Cerebellar nuclear complex (tissue), 1 donor: ENCODE measurements around the gene PRM3.
A peak's percentile ranks its signal among the peaks of the same experiment; 100 is the strongest.

Experiments
- DNase-seq, 2 experiments: peaks; one replicate each; lab custom pipeline; 2025; lab: John Stamatoyannopoulos, UW

PRM3 gene

DNA sequence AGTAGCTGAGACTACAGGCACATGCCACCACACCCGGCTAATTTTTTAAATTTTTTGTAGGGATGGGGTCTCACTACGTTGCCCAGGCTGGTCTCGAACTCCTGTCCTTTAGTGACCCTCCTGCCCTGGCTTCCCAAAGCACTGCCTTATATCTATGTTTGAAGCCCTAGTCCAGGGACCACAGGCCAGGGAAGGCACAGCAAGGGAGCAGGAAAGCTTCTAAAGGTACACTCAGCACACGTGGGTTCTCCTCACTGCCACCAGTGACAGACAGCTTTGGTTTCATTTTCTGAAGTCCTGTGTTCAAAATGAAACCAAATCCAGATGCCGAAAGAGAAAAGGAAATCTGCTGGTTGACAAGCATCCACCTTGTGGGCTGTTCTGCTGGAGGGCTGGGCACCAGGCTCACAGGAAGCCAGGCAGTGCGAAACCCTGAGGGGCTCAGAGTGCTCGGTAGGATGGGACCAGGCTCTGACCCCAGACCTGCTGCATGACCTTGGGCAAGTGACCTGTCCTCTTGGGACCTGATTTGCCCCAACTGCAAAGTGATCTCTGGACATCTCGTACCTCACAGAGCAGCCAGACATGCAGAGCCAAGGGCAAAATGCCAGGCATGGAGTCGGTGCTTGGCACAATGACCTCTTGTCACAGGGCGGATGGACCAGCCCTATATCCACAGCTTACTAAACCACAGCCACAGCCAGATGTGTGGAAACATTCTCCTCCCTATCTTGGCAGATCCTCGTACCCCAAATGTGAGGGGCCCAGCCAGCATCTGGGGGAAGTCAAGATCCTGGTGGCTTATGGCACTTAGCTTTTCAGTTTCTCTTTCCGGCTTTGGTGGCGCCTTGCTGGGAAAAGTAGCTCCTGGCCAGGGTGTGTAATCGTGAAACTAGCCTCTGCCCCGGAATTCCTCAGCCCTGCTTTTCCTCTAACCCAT lies 14.6 kb downstream of the PRM3 start:
- DNase-seq, result no peak

DNA sequence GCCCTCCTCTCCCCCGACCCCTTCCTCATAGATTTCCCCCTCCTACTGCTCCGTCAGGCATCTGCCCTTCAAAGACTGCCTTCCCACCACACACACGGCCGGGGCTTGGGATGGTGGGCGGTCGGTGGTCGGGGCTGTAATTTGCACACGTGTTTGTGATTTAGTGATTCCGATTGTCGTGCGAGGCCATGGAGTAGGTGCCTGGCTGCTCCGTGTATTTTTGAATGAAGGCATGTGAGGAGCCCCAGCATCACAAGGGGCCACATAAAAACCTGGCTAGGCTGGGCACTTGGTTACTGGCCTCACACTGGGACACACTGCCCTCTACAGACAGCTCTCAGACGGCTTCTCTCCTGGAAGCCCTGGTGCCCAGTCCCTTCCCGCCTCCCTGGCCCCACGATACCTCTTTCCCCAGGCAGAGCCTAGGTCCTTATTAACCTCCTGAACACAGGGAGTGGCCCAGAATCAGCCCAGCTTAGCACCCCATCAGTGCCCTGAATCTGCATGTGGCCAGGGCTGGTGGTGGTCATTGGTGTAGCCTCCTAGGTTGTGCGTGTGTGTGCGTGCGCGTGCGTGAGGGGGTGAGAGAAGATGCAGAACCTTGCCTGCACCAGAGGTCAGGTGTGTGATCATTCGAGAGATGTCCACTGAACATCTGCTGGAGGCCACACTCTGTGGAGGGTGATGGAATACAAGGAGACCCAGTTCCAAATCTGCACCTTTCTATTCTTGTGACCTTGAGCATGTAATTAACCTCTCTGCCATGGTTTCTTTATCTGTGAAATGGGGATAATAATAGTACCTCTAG lies 16.1 kb downstream of the PRM3 start:
- DNase-seq, result peak in 1 of 2 experiments; percentile 35

DNA sequence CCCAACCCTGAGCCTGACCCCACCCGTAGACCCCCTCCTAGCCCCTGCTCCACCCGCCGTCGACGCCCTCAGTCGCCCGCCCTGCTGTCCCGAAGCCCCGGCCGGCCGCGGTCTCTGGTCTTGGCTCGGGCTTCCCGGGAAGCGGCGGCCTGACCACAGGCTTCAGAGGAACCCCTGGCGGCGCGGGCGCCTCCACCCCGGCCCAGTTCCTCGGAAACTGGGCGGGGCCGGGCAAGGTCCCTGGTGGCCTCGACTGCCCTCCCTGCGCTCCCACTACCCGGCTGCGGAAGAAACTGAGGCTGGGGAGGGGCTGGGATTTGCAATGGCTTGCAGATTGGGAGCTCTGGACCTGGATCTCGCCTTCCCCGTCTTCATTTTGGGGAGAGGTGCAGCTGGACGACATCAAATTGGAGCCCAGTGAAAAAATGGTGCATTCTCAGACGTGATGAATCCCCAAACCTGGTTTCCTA lies 16.7 kb downstream of the PRM3 start:
- DNase-seq, result no peak

DNA sequence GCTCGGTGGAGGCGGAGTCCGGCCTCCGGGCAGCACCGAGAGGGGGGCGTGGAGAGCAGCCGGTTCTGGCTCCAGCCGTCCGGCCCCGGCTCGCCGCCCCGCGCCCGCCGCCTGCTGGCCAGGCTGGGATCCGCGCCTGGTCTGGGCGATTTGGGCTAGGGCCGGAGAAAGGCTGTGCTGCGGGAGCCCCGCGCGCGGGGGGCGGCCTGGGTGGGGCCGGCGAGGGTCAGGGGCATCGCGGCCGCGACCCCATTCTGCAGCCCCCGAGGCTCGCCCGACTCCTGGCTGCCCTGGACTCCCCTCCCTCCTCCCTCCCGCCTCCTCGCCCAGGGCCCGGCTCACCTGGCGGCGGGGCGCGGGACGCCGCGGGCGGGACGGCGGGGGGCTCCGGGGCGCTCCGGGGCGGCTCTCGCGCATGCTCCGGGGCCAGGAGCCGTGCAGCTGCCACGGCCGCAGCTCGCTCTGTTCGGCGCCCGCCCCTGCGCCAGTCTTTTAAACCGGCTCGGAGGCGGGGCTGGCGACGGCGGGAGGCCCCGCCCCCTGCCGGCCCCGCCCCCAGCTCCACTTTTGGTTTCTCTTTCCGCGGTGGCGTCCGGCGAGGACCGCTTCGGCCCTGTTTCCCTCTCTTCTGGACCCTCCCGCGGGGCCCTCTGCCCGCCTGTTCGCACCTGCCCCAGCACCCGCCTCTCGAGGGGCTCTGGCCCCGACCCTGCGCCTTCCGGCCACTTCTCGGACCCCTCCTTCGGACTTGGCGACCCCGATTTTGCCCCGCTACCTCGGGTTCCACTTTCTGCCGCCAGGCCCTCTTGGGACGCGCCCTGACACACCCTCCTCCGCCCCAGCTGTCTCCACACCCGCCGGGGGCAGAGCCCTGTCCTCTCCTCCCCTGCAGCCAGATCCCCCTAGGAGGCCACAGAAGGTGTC lies 17.4 kb downstream of the PRM3 start, which contains the start of gene SOCS1:
Gene SOCS1 (minus strand): TSS at position 468 of the 924 bp plus-strand sequence. CDS start 726 bp downstream, outside the sequence.
- DNase-seq, result peak in 1 of 2 experiments; percentile 50

DNA sequence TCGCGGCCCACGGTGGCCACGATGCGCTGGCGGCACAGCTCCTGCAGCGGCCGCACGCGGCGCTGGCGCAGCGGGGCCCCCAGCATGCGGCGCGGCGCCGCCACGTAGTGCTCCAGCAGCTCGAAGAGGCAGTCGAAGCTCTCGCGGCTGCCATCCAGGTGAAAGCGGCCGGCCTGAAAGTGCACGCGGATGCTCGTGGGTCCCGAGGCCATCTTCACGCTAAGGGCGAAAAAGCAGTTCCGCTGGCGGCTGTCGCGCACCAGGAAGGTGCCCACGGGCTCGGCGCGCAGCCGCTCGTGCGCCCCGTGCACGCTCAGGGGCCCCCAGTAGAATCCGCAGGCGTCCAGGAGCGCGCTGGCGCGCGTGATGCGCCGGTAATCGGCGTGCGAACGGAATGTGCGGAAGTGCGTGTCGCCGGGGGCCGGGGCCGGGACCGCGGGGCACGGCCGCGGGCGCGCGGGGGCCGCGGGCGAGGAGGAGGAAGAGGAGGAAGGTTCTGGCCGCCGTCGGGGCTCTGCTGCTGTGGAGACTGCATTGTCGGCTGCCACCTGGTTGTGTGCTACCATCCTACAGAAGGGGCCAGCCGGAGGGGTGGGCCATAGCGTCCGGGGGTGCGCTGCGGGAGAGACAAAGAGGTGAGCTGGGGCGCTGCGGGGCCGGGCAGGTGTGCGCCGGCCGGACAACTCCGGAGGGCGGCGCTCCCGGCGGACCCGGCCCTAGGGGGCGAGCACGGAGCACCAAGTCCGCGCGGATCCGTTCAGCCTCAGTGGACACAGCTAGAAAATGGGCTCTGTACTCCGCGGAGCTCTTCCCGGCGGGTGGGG lies 18.3 kb downstream of the PRM3 start:
- no peak for DNase-seq

DNA sequence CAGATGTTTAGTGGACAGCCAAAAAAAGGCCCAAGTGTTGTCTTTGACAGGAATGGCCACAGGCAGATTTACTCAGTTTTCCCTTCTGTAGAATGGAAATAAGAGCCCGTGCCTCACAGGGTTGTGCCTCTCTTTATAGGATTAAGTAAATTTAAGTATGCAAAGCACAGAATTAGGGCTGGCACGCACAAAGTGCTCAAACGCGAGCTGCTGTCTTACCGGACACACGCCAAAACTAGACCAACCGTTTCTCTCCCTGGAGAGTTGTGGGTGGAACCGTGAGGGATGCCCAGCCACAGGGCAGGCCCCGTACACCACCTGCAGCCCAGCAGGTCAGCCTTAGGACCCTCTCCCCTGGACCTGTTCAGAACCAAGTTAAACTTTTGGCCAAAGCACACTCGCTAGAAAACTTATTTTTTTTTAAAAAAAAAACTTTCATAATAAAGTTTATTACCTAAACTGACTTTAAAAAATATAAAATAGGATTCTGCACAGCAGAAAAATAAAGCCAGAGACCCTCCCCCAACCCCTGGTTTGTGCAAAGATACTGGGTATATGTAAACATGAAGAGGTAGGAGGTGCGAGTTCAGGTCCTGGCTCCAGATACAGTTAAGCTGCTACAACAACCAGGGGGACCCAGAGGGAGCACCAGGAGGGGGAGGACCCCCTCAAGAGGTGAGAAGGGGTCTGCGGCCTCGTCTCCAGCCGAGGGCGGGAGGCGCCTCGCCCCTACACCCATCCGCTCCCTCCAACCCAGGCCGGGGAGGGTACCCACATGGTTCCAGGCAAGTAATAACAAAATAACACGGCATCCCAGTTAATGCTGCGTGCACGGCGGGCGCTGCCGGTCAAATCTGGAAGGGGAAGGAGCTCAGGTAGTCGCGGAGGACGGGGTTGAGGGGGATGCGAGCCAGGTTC lies 19.2 kb downstream of the PRM3 start:
- no peak for DNase-seq

DNA sequence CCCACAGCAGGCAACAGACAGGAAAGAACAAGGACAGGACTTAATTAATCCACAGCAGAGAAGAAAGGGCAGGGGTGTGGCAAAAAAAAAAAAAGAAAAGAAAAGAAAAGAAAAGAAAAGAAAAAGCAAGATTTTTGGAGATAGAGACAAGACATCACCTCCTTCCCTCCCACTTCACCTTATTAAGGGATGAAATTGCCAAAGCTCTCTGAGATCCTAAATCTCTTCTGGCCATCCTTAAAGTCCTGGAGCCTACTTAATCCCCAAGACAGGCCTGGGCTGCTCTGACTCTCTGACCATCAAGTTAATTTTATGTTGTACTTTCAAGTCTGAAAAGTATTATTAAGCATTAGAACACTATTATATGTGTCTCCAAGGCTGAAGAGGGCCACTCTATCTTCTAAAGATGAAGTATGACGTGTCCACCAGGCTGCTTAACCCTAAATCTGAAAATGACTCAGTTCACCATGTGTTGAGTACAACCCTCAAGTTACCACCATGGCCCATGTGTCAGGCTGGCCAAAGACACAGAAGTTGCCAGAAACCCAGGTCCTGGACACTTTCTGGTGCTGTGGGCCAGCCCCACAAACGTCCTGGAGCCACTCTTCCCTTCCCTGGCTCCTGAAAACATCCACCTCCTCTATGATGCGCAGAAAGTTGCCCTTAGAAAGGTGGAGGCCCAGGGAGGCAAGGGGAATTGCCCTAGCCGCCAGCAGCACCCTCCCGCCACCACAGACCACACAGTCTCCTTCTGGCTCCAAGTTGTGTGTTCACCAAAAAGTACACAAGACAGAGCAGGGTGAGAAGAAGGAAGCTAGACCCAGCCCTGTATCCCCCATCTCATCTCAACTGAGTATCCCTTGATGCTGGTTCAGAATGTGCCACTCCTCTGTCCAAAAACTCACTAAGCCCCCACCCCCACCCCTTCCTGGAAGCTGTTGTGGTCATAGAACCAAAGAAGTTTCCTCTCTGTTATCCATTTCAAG lies 20.1 kb downstream of the PRM3 start:
- no peak for DNase-seq

DNA sequence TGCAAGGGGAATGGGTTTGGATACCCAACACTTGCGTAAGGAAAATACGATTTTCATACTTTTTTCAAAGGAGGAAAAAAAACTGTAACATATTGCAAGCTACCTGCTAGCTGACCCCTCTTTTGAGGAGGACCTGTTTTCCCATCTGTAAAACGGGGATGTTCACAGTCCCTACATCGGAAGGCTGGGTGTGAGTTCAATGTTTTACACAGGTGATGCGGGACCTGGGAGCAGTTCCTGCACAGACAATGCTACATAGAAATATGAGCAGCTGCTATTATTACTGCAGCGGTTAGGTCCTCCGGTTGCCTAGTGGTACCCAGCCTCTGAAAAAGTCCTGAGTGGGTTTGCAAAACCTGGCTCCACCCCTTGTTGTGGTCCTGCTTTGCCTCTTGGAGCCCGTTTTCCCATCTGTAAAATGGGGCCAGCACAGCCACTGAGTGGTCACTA lies 20.9 kb downstream of the PRM3 start:
- no peak for DNase-seq

DNA sequence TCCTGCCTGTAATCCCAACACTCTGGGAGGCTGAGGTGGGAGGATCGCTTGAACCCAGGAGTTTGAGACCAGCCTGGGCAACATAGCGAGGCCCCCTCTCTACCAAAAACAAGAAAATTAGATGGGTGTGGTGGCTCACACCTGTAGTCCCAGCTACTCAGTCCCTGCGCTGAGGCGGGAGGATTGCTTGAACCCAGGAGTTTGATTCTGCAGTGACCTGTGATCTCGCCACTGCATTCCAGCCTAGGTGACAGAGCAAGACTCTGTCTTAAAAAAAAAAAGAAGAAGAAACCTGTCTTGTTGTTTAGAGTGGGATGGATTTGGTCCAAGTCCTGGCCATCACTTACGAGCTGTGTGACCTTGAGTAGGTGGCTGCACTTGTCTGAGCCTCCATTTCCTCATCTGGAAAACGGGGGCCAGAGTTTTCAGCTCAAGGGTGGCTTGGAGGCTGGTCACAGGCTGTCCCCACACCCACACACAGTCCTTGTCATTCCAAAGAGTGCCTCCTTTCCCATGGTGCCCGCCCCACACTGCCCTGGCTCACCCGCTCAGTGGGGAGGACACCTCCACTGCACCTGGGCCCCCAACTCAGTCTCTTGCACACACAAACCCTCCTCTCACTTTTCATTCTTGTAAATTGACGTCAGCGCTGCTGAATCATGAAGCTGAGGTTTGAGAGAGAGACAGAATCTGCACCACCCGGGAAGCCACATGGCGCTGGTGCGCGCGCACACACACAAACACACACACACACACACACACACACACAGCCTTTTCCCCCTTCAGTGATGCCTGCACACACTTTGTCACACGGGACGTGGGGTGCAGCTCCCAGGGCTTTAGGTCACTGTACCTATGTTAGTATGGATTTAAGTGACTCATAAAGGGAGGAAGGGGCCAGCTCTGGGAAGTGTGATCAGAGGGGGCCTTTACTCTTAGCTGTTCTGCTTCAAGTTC lies 21.6 kb downstream of the PRM3 start:
- DNase-seq, result no peak

DNA sequence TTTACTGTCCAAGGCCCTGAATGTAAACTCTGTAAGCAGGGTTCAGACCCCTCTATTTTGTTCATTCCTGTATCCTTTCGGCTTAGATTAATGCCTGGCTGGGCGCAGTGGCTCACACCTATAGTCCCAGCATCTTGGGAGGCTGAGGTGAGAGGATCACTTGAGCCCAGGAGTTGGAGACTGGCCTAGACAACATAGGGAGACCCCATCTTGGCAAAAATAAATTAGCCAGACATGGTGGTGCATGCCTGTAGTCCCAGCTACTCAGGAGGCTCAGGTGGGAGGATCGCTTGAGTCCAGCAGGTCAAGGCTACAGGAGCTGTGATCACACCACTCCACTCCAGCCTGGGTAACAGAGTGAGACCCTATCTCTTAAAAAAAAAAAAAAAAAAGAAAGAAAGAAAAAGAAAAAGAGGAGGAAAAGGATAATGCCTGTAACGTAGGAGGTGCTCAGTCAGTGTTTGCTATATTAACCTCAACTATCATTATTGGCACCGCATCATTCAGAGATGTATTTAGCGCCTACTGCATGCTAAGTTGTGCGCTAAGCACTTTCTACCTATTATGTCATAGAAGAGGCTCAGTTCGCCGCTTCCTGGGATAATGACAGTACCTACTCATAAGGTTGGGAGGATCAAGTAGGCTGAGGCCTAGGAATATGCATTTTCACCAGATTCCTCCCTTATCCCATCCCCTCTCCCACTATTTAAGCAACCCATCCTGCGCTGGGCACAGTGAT lies 22.5 kb downstream of the PRM3 start:
- DNase-seq, result no peak

DNA sequence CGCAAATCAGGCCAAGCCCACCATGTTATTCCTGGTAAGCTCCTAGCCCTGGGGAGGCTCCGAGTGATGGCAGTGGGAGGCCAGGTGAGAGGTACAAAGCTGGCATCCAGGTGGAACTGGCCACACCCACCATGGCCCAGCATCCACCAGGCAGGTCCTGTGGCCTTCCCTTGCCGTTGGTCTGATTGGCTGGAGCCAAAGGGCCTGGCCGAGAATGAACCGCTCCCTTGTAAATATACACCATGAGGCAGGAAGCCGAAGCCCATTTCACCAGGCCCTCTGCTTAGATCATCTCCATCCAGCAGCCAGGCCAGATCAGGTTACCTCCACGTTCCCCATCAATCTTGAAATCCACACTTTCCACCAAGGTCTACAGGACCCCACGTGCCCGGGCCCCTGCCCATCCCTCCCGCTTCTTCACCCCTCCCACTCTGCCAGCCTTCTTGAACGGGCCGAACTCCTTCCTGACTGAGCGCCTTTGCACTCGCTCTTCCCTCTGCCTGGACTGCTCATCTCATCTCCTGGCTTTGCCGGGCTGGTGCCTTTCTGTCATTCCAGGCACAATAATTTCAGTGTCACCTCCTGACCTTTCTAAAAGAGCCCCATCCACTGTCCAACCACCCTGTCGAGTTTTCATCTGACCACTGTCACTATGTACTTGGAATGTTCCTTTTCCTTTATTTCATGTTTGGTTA lies 23.2 kb downstream of the PRM3 start:
- DNase-seq, result no peak

DNA sequence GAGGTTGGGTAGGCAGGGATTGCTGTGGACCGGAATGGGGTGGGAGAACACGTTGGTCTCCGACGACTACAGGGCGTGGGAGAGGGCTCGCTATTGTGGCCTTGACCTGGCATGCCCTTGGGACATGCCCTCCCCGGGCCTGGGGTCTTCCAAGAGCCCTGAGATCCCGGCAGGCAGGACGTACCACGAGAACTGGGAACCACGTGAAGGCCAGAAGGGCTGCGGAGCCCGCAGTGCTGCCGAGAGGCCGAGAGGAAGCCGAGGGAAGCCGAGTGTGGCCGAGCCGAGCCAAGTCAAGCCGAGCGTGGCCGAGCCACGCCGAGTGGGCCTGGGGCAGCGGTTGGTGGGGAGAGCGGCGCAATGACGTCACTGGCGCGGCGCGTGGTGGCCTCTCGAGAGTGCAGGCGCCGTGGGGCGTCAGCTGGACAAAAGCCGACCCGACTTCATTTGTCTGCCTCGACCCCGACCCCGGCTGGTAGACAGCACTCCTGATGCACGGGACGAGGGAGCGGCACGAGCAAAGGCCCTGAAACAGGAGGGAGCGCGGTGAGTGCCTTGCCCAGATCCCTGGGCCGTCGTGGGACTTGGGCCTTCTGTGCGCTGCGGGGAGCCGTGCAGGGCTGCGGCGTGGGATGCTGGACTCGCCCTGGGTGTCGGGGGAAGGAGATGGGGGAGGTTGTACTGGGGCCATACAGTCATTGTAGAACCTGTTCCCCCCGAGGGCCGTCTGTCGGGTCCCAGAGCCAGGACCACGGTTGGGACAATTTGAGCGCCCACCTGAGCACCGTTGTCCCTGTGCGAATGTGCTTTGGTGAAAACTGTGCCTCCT lies 24.0 kb downstream of the PRM3 start:
- DNase-seq, result no peak

DNA sequence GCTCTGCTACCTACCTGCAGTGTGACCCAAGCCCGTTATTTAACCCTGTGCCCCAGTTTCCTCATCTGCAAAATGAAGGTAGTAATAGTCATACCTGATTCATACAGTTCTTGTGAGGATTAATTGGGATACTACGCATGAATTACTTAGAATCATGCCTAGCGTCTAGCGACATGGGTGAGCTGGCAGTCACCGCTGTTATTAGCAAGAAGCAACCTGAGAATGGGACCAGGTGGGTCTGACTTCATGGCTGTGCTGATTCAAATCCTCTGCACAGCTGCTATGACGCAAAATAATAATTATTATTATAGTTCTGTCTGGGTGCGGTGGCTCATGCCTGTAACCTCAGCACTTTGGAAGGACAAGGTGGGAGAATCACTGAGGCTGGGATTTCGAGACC lies 25.3 kb downstream of the PRM3 start:
- no peak for DNase-seq

DNA sequence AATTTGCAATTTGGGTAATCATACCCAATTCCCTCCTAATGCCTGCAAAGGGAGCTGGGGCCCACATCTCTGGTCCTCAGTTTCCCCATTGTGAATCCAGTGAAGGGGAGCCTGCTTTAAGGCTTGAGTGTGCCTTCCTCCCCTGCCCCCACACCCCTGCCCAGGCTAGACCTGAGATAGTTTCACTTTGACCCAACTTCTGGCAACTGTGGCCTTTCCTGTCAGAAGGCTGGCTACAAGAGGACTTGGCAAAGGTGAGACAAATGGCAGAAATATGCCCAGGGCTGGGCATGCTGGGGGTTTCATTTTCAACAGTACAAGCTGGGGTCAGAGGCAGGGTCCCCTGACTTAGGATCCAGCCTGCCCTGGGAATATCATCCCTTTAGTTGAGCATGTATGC lies 27.4 kb downstream of the PRM3 start:
- DNase-seq, result no peak

DNA sequence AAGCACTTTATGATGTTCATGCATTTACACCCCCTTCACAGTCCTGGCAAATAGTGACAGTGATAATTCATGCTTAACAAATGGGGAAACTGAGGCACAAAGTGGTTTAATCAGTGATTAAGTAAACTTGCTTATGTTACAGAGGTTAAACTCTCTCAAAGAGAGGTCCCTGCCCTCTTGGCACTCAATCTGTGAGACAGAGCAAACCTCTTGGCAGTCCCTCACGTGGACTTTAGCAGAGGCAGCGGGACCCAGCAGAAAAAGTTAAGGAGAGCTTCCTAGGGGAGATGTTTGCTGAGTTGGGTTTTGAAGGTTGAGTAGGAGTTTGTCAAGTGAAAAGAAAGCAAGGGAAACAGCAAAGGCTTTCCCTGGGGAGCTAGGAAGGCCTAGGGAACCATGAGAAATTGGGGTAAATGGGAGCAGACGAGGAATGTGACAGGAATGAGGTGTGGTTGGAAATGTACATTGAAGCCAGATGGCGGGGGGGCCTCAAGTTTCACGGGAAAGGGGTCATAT lies 28.1 kb downstream of the PRM3 start:
- no peak for DNase-seq
